Measurements from ENCODE around the gene LNX2.

The LNX2 gene
- long read RNA-seq, full-length matches to known transcripts = 2 of 6 reads
- long read RNA-seq, partial matches to known transcripts = 3 of 6 reads
- long read RNA-seq, other reads (novel, unspliced or antisense) = 1 of 6 reads

DNA sequence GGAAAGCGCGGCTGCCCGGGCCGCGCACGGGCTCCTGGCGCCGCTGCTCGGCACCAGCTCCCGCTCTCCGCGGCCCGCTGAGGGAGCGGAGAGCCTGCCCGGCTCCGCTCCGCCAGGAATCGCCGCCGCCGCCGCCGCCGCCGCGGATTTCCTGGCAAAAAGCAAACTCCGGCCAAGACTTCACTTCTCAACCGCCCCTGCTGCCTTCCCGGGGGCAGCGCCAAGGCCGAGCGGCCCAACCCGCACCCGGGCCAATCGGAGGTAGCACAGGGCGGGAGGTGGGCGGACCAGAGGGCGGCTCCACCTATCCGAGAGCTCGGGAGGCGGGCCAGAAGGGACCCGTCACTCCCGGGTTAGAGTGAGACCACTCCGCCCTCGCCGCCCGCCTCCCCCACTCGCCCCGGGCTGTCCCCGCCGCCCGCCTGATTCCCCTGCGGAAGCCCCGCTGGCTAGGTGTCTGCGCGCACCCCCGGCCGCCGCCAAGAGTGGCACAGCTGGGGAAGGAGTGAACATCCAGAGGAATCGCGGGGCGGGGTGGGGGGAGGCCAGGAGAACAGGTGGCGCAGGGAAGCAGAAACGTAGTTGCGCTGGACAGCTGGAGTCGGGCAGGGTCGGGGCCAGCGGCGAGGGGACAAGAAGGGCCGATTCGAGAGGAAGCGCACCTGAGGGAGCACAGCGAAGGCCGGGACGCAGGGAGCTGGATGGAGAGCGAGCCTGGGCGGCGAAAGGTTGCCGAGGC, at the start of gene LNX2:
Gene LNX2, minus strand, starts transcription at position 153 of the 739 bp plus-strand sequence. CDS start 38,826 bp downstream, outside the sequence.
- H3K27ac ChIP-seq (replicated peaks) = peak within 1 kb of the TSS; percentile 90
- TF ChIP-seq, protein P1, sequence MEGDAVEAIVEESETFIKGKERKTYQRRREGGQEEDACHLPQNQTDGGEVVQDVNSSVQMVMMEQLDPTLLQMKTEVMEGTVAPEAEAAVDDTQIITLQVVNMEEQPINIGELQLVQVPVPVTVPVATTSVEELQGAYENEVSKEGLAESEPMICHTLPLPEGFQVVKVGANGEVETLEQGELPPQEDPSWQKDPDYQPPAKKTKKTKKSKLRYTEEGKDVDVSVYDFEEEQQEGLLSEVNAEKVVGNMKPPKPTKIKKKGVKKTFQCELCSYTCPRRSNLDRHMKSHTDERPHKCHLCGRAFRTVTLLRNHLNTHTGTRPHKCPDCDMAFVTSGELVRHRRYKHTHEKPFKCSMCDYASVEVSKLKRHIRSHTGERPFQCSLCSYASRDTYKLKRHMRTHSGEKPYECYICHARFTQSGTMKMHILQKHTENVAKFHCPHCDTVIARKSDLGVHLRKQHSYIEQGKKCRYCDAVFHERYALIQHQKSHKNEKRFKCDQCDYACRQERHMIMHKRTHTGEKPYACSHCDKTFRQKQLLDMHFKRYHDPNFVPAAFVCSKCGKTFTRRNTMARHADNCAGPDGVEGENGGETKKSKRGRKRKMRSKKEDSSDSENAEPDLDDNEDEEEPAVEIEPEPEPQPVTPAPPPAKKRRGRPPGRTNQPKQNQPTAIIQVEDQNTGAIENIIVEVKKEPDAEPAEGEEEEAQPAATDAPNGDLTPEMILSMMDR (IDR thresholded peaks at IDR 0.05; ENCODE audit: insufficient read depth, low read length) = no peak
- TF ChIP-seq, protein P2, sequence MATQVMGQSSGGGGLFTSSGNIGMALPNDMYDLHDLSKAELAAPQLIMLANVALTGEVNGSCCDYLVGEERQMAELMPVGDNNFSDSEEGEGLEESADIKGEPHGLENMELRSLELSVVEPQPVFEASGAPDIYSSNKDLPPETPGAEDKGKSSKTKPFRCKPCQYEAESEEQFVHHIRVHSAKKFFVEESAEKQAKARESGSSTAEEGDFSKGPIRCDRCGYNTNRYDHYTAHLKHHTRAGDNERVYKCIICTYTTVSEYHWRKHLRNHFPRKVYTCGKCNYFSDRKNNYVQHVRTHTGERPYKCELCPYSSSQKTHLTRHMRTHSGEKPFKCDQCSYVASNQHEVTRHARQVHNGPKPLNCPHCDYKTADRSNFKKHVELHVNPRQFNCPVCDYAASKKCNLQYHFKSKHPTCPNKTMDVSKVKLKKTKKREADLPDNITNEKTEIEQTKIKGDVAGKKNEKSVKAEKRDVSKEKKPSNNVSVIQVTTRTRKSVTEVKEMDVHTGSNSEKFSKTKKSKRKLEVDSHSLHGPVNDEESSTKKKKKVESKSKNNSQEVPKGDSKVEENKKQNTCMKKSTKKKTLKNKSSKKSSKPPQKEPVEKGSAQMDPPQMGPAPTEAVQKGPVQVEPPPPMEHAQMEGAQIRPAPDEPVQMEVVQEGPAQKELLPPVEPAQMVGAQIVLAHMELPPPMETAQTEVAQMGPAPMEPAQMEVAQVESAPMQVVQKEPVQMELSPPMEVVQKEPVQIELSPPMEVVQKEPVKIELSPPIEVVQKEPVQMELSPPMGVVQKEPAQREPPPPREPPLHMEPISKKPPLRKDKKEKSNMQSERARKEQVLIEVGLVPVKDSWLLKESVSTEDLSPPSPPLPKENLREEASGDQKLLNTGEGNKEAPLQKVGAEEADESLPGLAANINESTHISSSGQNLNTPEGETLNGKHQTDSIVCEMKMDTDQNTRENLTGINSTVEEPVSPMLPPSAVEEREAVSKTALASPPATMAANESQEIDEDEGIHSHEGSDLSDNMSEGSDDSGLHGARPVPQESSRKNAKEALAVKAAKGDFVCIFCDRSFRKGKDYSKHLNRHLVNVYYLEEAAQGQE (IDR thresholded peaks at IDR 0.05; ENCODE audit: insufficient replicate concordance, low read depth) = no peak
- no peak; the same call in 1 of the 2 replicates for TF ChIP-seq SPI1 (IDR thresholded peaks at IDR 0.05; ENCODE audit: borderline replicate concordance, low read depth)
- TF ChIP-seq POLR2AphosphoS5 (IDR thresholded peaks at IDR 0.05; ENCODE audit: low read depth) = peak; percentile 45
- TF ChIP-seq GABPA (IDR thresholded peaks at IDR 0.05; ENCODE audit: low read depth) = peak; percentile 41; the same call in 1 of the 2 replicates
- H3K27me3 ChIP-seq (ENCODE audit: insufficient read depth, poor library complexity, severe bottlenecking) = no peaks in the 10 kb centered on the region
- DNase-seq (ENCODE audit: low read depth in 1 of 2, low spot score in 1 of 2) = peak; percentile 82 to 99
- peak within 1 kb of the TSS; percentile 87 for H3K4me3 ChIP-seq (replicated peaks; ENCODE audit: insufficient read depth, low read length)

DNA sequence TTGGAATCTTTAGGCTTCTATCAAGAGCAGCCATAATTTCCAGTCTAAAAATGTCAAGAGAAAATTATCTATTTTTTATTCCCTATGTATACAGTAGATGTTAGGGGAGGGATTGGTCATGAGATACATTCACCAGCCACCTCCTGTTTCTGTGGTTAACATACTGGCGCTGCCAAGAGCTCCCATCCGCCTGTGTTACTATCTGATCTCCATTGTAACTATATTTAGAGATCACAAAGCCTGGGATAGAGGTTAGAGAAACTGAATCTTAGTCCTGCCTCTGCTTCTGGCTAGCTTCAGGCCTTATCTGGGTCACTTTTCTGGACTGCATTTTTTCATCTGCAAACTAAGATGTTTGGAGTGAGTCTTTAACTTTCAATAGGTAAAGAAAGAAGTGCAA, 47.6 kb upstream of the LNX2 start:
- no peak overlapping the region for H3K27ac ChIP-seq (replicated peaks)
- no peak for TF ChIP-seq SPI1 (IDR thresholded peaks at IDR 0.05; ENCODE audit: borderline replicate concordance, low read depth)
- TF ChIP-seq, protein P2 (IDR thresholded peaks at IDR 0.05; ENCODE audit: insufficient replicate concordance, low read depth) = no peak
- no peak for TF ChIP-seq GABPA (IDR thresholded peaks at IDR 0.05; ENCODE audit: low read depth)
- TF ChIP-seq POLR2AphosphoS5 (IDR thresholded peaks at IDR 0.05; ENCODE audit: low read depth) = no peak
- TF ChIP-seq, protein P1 (IDR thresholded peaks at IDR 0.05; ENCODE audit: insufficient read depth, low read length) = no peak
- H3K27me3 ChIP-seq (ENCODE audit: insufficient read depth, poor library complexity, severe bottlenecking) = no peaks in the 10 kb centered on the region
- no peak overlapping the region for H3K4me3 ChIP-seq (replicated peaks; ENCODE audit: insufficient read depth, low read length)
- no peak for DNase-seq (ENCODE audit: low read depth in 1 of 2, low spot score in 1 of 2)

DNA sequence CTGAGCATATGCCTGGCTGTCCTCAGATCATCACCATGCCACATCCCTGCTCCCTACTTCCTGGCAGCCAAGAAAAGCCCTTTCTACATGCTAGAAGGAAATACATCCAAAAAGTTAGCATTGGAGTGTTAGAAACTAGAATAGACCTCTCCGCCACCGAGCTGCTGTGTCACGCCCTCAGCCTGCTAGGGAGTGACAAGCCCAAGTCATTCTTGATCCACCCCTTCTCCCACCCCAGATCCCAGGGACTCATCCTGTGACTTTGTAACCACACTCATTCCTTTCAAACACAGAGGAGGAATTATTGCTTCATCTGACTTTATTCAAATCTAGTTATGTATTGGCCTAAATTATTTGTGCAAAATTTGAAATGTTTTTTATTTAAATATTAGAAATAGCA, 46.6 kb upstream of the LNX2 start:
- DNase-seq (ENCODE audit: low read depth in 1 of 2, low spot score in 1 of 2) = no peak
- Histone ChIP-seq H3K27ac (replicated peaks) (no peak overlapping the region), H3K27me3 (ENCODE audit: insufficient read depth, poor library complexity, severe bottlenecking) (no peaks in the 10 kb centered on the region), H3K4me3 (replicated peaks; ENCODE audit: insufficient read depth, low read length) (no peak overlapping the region)
- TF ChIP-seq, protein P2 (IDR thresholded peaks at IDR 0.05; ENCODE audit: insufficient replicate concordance, low read depth) = no peak
- TF ChIP-seq POLR2AphosphoS5 (IDR thresholded peaks at IDR 0.05; ENCODE audit: low read depth) (no peak), SPI1 (IDR thresholded peaks at IDR 0.05; ENCODE audit: borderline replicate concordance, low read depth) (no peak), GABPA (IDR thresholded peaks at IDR 0.05; ENCODE audit: low read depth) (no peak)
- TF ChIP-seq, protein P1 (IDR thresholded peaks at IDR 0.05; ENCODE audit: insufficient read depth, low read length) = no peak

Measured in HL-60 (cell line).